GM18870 (cell line): ENCODE data around the gene ONECUT1.
A peak's percentile ranks its signal among the peaks of the same experiment; 100 is the strongest.

Experiments used
- ATAC-seq: cut with Tn5 transposase; IDR thresholded peaks from one replicate; pipeline ENCODE4 v1.9.1; 2021; ENCODE audit warnings: moderate library complexity; ENCODE audit not compliant: unreplicated experiment

ONECUT1 gene

DNA sequence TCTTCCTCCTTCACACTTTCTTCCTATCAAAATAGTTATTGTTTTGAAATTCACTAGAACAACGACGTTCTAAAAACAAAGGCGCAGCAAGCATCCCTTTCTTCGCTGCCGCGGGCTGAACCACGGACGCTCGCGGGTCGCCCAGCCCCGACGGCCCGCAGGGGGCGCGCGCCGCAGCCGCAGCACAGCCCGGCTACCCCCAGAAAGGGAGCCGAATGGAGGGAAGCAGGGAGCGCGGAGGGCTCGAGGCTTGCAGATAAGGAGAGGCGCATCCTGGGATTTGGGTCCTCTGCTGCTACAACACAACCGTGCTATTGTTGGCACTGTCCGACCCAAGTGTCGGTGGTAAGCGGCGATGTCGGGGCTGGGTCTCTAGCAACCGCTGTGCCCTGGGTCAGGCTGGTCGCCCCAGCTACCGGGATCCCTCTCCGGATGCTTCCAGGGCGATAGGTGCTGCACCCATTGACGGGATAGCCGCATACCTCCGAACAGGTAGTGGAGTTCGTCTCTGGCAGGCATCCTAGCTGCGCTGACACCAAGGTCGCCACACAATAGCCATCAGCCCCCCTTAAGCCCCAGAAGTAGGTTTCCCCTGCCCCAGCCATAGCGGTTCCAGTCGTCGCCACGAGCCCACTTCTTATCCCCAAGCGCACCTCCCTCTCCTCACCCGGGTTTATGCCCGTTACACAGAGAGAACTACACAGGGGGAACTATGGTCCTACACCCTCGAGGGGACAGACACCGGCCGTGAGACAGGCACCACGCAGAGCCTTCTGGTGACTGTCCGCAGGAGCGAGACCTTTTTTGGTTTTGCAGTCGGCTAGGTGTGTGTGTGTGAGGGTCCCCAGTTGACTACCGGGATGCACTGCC, 6.0 kb downstream of the ONECUT1 start:
- no peak for ATAC-seq

DNA sequence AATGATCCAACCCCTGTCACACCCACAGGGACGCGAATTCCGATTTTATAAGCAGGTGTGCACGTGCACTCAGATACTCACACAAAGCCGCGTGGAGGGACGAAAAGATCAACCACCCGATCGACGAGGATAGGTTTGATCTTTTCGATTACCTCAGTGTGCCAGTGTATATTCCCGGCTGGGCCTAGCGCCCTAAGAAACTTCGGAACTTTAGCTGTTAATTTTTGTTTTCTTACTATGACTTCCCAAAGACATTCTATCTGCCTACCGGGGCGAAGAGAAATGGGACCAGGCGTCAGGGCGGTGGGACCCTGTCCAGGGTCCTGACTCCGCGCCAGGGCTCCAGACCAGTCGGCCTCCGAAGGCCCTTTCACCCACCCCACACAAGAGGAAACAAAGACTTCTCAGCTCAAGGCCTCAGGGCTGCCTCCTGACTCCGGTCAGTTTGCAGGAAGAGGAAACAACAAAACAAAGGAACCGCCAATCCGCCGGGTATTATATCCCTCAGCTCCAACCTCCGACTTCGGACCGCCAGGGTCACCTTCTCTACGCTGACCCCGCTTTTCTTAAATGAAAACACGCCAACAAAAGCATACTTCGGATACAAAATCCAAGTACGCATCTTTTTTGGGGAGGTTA, 6.8 kb downstream of the ONECUT1 start:
- no peak for ATAC-seq

DNA sequence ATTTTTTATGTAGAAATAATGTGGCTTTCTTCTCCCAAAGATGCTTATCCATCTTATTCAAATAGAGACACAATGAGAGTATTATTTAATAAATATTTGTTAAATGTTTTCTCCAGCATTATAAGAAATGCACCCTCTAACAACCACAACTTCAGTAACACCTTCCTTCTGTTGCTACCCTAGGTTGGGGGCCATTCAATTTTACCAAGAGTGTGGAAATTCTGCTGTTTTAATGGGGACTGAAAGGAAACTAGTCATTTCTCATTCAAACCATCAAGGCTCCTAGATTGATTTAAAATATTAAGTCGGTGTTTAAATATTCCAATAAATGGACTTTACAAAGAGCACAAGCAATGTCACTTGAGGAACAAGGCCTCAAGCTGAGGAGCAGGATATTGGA, 7.6 kb downstream of the ONECUT1 start:
- no peak for ATAC-seq

DNA sequence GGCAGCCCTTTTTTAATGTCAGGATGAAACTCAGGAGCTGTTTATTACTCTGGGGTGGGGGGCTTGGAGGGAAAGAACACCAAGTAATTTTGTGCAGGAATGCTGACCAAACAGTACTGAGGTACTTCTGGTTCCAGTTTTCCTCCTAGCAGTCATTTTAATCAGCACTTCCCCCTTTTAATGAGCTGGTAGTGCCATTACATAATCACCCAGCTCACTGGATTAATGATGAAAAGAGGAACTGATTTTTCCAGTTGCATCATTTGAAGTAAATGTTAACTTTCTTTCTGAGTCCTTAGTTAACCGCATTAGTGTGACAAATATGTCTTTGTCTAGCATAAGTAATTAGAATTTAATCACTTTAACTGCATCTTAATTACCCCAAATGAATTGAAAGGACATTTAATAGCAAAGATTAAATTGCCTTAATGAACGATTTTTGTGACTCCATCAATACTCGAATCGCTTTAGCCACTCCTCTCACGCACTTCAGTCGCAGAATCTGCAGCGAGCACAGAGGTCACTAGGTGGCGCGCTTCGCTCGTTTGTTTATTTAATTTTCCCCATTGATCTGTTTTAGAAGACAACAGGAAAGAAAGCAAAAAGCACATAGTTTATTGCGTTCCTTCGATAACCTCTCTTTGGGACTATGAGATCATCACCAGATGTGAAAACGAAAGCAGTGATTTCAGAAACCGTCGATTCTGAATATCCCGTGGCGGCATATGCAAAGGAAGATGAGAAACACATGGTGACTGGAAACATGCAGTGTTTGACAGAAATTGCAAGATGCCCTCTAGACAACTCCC, 9.8 kb downstream of the ONECUT1 start:
- ATAC-seq, result peak; percentile 71

DNA sequence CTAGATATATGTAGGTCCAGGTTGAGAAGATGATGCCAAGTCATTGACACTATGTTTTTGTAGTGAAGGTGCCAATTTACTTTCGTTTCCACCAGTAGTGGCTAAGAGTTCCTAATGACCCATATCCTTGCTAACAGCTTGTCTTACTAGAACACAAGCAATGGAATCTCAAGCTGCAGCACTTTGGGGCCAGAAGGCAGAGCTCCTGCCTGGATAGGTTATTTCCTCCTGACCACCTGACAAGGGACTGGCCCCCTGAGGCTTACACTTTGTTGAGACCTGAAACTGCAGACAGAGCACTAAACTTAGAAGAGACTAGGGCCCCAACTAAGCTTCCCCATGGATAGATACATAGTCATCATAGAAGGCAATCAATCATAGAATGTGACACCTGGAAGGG, 11.7 kb downstream of the ONECUT1 start:
- no peak for ATAC-seq

DNA sequence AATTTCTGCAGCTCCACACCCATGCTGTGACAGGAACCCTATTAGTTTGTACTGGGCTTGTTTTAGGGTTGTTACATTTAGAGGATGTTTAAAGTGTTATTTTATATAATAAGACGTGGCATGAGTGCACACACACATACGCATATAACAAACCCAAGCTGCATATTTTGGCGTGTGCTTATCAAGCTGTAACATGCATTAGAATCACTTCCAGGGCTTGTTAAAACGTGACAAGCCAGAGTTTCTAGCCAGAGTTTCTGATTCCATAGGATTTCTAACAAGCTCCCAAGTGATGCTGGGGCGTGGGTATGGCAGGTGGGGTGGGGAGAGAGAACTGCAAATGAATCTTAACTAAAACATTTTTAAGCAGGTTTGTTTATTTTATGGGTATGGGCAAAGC, 17.4 kb downstream of the ONECUT1 start:
- ATAC-seq, result no peak

DNA sequence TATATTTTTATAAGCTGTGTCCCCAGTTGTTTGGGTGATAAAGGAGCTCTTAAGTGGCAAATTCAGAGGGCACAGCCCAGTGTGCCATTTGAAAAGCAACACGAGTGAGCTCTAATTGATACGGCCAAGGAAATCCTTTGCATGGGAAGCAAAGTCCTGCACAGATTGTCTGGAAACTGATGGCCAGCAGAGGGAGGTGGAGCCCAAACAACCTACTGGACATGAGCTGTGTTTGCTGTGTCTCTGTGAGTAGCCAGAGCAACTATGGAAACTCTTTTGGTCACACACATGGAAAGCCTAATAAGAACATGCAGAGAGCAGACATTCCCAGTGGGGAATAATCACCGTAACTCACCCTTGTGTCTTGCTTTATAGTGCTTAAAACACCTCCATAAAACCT, 24.4 kb downstream of the ONECUT1 start:
- no peak for ATAC-seq

DNA sequence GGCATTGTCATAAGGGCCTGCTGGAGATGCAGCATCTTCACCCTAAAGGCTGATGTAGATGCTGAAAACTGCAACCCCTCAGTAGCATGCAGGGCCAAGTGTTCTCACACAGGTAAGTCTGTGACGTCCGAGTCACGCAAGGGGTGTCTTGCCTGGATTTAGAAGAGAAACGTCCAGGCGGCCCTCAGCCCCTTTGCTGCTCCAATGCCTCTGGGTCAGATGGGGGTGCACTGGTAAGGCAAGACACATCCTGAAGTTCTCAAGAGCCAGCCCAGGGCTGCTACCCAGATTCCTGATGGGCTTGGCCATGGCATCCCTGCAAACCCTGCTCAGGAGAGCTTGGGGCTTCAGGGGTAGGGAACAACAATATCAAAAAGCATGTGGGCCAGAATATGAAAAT, 25.4 kb downstream of the ONECUT1 start:
- no peak for ATAC-seq

DNA sequence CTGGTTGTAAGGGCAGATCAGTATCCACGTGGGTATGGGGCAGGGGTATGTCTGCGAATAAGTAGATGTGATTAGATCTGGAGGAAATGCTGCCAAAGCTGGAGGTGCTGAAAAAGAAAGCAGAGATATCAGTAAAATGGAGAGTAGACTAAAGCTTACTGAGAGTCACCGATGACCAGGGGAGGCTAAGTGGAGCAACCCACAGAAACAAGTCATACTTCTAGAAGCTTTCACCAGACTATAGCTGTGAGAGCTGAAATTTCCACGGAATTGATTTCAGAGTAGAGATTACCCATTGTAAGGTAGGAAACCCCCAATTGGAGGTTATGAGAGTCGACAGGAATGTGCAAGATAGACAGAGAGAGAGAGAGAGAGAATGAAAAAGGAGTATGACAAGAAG, 27.5 kb downstream of the ONECUT1 start:
- ATAC-seq, result no peak

DNA sequence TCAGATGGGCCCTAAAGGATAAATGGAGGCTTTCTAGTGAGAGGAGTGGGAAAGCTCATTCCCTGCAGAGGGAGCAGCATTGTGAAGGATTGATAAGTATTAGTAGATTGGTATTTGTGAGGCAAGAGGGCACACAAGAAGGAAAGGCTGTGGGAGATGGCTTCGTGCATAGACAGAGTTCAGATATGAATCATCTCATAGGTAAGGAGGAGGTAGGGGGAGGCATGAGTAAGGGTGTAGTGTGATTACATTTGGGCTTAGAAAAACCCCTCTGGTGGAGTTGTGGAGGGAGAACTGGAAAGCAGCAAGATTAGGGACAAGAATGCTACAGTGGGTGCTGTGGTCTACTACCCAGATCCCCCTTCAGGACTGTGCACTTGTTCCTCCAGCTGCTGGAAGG, 29.6 kb downstream of the ONECUT1 start:
- no peak for ATAC-seq

DNA sequence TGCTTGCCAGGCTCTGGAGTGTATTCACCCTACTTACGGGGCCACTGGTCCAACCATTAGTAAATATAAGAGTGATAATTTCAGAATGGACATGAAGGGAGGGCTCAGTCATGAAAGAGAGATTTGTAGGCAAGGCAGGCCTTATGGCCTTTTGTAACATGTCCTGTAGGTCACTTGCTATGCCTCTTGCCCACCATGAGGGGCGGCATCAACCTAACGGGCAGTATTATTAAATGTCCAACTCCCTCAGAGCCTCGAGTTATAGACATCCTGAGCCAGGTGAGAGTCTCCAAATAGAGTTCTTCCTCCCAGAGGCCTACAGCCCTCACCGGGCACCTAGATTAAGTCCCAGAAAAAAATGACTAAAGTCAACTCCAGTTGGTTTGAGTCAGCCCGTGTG, 30.2 kb downstream of the ONECUT1 start:
- ATAC-seq, result no peak

DNA sequence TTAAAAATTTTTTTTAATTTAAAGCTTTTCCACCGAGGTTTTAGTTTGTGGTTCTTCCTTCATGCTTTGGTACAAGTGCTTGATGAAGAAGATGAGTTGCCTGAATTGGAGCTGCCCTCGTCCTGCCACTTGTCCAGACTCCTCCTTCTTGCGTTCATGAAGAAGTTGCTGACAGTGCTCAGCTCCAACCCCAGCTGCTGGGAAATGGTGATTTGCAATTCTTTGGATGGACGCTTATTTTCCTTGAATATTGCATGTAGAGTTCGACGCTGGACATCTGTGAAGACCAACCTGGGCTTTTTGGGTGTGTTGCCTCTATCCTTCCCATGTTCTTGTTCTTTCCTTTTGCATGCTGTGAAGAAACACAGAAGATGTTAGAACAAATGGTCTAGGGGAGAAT, 32.6 kb downstream of the ONECUT1 start:
- no peak for ATAC-seq

DNA sequence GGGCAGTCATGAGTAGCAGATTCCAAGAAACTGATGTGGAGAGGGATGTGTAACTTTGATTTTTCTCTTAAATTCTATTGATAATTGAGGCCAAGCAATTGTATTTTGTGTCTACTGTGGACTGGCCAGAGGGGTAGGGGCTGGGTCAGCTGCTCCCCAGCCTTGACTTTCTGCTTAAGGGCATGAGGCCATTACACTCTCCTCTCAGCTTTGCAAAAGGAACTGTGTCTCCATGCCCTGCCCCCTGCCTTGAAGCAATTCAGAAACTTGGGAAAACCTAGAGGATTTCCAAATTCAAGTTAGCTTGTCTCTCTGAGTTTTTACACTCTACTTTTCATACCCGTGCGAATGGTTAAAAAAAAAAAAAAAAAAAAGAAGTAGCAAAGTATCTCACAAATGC, 38.6 kb downstream of the ONECUT1 start:
- no peak for ATAC-seq

DNA sequence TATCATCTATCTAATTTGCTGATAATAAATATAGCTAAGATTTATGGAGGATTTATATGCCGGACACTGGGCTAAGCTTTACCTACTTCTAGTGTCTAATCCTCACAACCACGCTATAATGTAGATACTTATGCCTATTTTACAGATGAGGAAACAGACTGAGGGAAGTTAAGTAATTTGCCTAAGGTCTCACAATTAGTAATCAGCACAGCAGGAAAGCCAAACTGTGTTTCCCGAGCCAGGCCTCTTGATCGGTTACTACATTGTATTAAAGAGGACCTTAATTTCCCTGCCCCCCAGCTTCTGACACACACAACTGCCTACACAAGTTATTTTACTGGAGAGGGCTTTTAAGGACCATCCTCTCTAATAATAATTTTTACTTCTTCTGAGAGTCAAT, 40.9 kb downstream of the ONECUT1 start:
- peak; percentile 74 for ATAC-seq

DNA sequence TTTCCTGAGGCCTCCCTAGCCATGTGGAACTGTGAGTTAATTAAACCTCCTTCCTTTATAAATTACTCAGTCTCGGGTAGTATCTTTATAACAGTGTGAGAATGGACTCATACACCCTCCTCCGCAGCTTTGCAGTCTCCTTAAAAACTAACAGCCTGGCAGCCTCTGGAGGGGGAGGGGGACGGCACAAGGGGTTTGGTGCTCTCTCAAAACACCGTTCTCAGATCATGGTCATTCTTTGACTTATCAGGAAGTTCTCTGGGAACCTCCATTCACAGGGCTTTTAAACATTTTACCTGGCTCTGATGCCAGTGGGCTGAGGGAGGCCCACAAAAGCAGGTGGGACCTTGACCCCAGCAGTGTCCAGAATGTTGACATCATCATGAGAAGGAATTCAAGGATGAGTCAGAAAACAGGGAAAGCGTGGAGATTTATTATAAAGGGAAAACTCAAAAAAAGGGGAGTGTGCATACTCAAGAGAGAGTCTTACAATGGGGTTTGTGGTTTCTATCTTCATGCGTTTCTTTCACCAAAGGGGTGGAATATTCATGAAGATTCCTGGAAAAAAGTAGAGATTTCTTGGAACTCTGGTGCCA, 43.9 kb downstream of the ONECUT1 start:
- no peak for ATAC-seq

DNA sequence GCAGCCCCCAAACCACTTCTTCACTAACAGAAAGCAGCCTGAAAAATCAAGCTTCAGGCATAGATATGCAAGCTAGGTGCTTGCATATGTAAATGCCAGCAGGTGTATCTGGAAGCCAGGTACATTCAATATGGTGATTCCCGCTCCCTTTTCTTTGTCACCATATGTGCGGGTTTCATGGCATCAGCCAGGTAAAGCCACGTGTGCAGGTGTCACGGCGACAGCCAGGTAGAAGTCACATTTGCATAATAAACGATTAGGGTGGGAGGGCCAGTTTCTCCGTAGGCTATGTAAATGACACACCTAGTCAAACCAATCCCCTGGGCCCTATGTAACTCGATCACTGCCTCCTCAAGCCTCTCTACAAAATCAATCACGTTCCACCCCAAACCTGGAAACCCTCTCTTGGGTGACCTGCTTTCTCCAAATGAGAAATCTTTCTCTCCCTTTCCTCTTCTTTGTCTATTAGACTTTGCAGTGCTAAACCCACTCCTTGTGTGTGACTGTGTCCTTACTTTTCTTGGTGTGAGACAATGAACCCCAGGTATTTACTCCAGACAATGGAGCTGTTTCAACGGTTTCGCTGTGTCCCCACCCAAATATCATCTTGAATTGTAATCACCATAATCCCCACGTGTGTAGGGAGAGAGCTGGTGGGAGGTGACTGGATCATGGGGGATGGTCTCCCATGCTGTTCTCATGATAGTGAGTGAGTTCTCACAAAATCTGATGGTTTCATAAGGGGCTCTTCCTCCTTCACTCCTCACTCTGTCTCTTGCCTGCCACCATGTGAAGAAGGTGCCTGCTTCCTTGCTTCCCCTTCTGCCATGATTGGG, 44.6 kb downstream of the ONECUT1 start:
- no peak for ATAC-seq

DNA sequence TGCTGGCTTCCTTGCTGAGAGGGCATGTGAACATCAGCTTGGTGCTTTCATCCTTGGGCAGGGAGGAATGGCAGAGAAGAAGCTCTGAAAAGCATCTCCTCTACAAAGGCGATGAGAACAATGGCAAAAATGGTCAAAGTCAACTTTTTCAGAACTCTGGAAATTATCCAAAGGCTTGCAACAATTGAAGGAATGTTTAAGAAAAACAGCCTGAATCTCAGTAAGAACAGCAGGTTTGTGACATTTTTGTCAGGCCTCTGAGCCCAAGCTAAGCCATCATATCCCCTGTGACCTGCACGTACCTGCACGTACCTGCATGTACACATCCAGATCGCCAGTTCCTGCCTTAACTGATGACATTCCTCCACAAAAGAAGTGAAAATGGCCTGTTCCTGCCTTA, 51.8 kb downstream of the ONECUT1 start:
- ATAC-seq, result no peak

DNA sequence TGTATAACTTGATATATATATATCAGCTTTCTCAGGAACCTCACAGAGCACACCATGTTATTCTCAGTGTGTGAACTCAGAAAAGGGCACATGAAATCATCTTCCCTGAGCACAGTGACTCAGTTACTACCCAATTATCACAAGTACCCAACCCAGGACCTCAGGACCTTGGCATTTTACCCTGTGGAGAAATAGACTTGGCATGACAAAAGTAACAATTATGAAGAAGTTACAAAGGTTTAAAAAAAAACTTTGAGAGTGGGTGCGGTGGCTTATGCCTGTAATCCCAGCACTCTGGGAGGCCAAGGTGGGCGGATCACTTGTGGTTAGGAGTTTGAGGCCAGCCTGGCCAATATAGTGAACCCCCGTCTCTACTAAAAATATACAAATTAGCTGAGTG, 52.4 kb downstream of the ONECUT1 start:
- ATAC-seq, result no peak

DNA sequence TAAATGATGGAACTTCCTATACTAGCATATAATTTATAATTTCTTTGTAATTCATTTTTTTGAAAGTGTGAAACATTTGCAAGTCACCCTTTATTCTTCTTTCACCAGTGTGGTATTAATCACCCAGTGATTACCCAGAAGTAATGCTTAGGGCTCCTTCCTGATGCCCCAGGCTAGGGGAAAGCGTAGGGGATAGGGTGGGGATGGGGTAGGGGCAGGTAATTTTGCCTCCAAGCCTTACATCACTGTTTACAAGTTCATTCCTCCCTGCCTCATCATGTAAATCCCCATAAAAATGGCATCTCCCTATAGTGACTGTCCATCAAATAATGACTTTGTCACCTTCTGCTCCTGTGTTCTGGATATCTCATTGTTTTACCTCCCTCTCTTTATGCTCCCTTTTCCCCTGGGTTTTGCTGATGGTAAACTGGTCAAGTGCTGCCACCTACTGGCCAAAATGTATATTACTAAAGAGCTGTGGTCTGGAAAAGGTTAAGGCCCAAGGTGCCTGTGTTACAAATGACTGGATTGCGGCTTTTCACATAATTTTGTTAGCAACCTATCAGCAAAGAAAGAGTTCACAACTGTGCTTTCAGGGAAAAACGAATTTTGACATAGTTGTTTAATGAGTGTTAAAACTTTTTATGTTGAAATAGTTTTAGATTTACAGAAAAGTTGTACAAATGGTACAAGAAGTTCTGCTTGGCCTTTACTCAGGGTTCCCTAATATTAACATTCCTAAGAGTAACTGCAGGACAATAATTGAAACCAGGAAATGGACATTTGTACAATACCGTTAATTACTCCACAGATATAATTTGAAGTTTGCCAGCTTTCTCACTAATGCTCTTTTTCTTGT, 54.7 kb downstream of the ONECUT1 start:
- peak; percentile 78 for ATAC-seq

DNA sequence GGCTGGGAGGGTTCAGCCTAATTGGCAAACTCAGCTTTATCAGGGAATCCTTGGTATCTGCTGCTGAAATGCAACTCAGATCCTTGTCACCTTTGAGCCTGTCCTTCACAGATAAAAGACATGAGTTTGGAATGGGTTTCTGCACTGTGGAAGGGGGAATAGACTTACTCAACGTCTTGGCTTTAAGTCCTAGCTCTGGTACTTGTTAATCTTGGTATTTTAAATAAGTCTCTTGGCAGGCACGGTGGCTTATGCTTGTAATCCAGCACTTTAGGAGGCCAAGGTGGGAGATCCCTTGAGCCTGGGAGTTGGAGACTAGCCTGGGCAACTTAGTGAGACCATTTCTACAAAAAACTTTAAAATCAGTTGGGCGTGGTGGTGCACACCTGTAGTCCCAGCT, 55.8 kb downstream of the ONECUT1 start:
- ATAC-seq, result no peak
